Mesodermal cell (in vitro differentiated cells): Measurements from ENCODE around the gene OR10A7. TPM values are rescaled to one million over a fixed set of nuclear protein-coding genes. Genes with fewer than 3 reads are reported as not detected.
"Not testable (repeated sequence)": the region's sequence is repeated elsewhere in the genome, so short reads cannot be mapped to it uniquely, and the experiment has no call there.

Experiments
- H3K27ac ChIP-seq: 2 replicates; pipeline ENCODE4 v1.7.0; 2013; ENCODE audit warnings: mild to moderate bottlenecking, low read depth, low read length, moderate library complexity; ENCODE audit not compliant: severe bottlenecking
- H3K36me3 ChIP-seq: 2 replicates; pipeline ENCODE4 v1.7.1; 2013; ENCODE audit warnings: mild to moderate bottlenecking, low read length, moderate library complexity; ENCODE audit not compliant: control insufficient read depth, insufficient read depth
- H3K4me1 ChIP-seq: one replicate; pipeline ENCODE4 v1.7.1; 2013; ENCODE audit warnings: mild to moderate bottlenecking, low read length; ENCODE audit not compliant: insufficient read depth, control insufficient read depth, poor library complexity, severe bottlenecking
- H3K4me3 ChIP-seq: 2 replicates; pipeline ENCODE4 v1.7.0; 2013; ENCODE audit warnings: low read length, control low read depth, mild to moderate bottlenecking; ENCODE audit not compliant: insufficient read depth, poor library complexity, severe bottlenecking; ENCODE audit errors: extremely low read depth
- H3K9me3 ChIP-seq: 2 replicates; pipeline ENCODE4 v1.7.1; 2013; ENCODE audit warnings: mild to moderate bottlenecking, low read length, moderate library complexity; ENCODE audit not compliant: control insufficient read depth
- WGBS, 2 experiments: methylation state at CpG; one replicate each; pipeline ENCODE4 v1.1.5; 2013; ENCODE audit warnings: missing lambda C conversion rate in 2 of 2; ENCODE audit not compliant: insufficient coverage in 2 of 2; 5-methylcytosine and 5-hydroxymethylcytosine counted together
- polyA plus RNA-seq, 2 experiments: library from polyadenylated mRNA; stranded (reverse); fragments of 50-300 nt; gene quantifications; one replicate each; pipeline ENCODE4 v1.2.3, GENCODE V29; 2013

The OR10A7 gene, protein sequence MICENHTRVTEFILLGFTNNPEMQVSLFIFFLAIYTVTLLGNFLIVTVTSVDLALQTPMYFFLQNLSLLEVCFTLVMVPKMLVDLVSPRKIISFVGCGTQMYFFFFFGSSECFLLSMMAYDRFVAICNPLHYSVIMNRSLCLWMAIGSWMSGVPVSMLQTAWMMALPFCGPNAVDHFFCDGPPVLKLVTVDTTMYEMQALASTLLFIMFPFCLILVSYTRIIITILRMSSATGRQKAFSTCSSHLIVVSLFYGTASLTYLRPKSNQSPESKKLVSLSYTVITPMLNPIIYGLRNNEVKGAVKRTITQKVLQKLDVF
- not detected for polyA plus RNA-seq (2013, experiment 1 of 2)
- polyA plus RNA-seq (2013, experiment 2 of 2), result not detected

DNA sequence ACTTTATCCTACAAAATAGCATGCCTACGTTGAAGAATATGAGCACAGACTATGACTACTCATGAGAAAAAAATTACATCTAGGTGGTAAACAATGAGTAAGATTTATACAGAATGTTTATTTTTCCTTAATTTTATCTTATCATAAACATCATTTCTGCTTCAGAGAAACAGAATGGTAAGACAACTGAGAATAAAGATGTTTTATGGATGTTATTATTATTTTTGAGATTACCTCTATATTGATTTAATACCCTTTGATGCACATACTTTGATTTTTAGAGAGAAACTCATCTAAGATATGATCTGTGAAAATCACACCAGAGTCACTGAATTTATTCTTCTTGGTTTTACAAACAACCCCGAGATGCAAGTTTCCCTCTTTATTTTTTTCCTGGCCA lies at the start of gene OR10A7:
Gene OR10A7 (plus strand): TSS at position 301 of the 400 bp plus-strand sequence. CDS start 0 bp downstream, at position 301.
- 77 to 86% methylated on average over 1 of the region's 2 CpGs for WGBS, 2 experiments
- Histone ChIP-seq H3K4me1 (no peaks in the 10 kb centered on the region), H3K9me3 (no peaks in the 10 kb centered on the region), H3K36me3 (no peaks in the 10 kb centered on the region), H3K4me3 (no peak within 1 kb of the TSS), H3K27ac (no peak within 1 kb of the TSS)

DNA sequence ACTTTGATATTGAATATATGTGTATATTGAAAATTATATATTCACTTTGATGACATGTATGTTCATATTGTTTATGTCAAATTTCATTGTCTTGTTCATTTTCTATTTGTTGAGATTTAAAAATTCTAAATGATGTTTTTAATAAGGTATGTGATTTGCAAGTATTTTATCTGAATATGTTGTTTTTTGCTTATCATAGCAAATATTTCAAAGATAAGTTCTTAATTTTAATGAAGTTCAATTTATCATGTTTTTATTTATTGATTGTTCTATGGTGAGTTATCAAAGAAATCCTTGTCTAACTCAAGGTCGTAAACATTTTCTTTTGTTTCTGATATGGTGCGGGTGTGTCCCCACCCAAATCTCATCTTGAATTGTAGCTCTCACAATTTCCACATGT lies 49.4 kb upstream of the OR10A7 start:
- WGBS, 2 experiments, result no CpG with 5 or more reads among the region's 2 CpGs
- Histone ChIP-seq H3K4me1 (no peaks in the 10 kb centered on the region), H3K36me3 (no peaks in the 10 kb centered on the region), H3K4me3 (no peak overlapping the region), H3K9me3 (no peaks in the 10 kb centered on the region), H3K27ac (no peak overlapping the region)

DNA sequence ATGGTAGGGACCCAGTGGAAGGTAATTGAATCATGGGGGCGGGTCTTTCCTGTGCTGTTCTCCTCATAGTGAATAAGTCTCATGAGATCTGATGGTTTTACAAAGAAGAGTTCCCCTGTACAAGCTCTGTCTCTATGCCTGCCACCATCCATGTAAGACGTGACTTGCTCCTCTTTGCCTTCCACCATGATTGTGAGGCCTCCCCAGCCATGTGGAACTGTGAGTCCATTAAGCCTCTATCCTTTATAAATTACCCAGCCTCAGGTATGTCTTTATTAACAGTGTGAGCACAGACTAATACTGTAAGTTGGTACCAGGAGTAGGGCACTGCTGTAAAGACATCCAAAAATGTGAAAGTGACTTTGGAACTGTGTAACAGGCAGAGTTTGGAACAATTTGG lies 49.0 kb upstream of the OR10A7 start:
- H3K27ac ChIP-seq, H3K4me1 ChIP-seq, H3K36me3 ChIP-seq, H3K4me3 ChIP-seq, H3K9me3 ChIP-seq: not testable (repeated sequence)
- WGBS, 2 experiments, result 71 to 100% methylated on average over 1 of the region's 2 CpGs

DNA sequence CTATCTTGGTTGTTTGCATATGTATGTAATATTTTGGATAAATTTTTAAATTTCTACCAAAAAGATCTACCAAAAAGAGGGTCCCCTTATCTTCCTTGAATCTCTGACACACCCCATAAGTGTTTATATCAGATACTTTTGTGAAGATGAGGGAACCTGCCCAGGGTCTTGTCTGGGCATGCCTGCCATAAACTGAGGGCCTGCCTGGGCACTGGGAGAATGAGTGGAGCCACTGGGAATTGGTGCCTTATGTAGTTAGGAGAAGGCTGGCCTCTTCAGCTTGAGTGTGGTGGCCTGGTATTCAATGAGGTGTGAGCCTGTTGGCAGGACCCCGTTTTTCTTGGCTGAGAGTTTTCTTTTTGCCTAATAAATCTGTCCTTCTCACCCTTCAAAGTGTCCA lies 48.1 kb upstream of the OR10A7 start:
- no peaks in the 10 kb centered on the region for H3K36me3 ChIP-seq
- no peak overlapping the region for H3K4me3 ChIP-seq
- H3K27ac ChIP-seq, result no peak overlapping the region
- H3K4me1 ChIP-seq, result no peaks in the 10 kb centered on the region
- H3K9me3 ChIP-seq, result no peaks in the 10 kb centered on the region
- no CpG with 5 or more reads among the region's 1 CpG for WGBS, 2 experiments

DNA sequence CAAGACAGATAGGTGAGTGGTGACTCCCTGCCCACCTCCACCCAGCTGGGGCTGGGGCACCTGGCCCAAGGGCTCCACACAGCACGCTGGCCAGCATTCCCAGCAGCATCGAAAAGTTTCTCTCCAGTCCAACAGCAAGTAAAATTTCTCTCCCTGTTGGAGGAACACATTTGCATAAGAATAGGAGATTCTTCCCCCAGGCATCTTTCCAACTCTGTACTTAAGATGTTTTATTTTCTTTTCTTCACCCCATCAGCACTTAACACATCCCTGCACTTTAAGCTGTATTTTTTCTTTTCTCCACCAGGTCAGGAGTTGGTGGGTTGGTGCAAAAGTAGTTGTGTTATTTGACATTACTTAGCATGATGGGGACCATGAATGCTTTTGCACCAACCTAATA lies 47.4 kb upstream of the OR10A7 start:
- H3K4me3 ChIP-seq, result no peak overlapping the region
- WGBS, 2 experiments, result no CpG with 5 or more reads among the region's 2 CpGs
- H3K9me3 ChIP-seq, result no peaks in the 10 kb centered on the region
- no peaks in the 10 kb centered on the region for H3K4me1 ChIP-seq
- no peak overlapping the region for H3K27ac ChIP-seq
- H3K36me3 ChIP-seq, result no peaks in the 10 kb centered on the region

DNA sequence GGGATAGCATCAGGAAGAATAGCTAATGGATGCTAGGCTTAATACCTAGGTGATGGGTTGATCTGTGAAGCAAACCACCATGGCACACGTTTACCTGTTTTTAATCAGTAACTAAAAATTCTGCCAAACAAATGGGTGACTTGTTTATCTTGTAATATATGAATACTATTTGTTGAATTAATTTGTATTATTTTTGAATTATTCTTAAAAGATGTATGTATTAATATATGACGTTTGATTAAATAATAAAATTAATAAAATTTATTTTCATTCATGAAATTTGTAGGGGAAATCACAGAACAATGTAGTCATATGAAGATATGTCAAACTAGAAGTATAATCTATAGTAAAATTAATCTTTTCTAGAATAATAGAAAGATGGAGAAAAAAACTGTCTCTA lies 32.3 kb upstream of the OR10A7 start:
- WGBS, 2 experiments, result no CpG with 5 or more reads among the region's 2 CpGs
- Histone ChIP-seq H3K4me1 (no peaks in the 10 kb centered on the region), H3K27ac (no peak overlapping the region), H3K4me3 (no peak overlapping the region), H3K36me3 (no peaks in the 10 kb centered on the region), H3K9me3 (no peaks in the 10 kb centered on the region)

DNA sequence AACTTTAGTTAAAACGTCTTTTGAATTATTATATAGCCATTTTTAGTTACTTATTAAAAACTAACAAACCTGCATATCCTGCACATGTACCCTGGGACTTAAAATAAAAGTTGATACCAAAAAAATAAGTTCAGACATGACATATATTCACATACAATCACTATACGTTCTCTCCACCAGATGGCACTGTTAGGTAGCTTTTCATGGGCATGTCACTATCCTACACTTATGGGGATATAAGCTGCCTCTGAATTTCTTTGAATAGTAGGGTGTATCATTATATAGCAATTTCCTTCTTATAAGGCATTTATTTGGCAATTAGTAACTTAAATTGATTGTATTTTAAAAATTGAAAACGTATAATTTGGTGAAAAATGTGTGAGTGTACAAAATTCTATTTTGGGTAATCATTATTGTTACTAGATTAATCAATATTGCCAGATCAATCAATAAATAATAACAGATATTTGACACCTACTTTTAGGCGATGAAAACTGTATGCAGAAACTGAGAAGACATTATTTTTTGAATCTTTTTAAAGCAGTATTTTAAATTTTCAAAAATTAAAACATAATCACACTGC lies 31.8 kb upstream of the OR10A7 start:
- 0% methylated on average over 1 of the region's 4 CpGs; no CpG with 5 or more reads in 1 of the 2 experiments for WGBS, 2 experiments
- Histone ChIP-seq H3K27ac (no peak overlapping the region), H3K4me1 (no peaks in the 10 kb centered on the region), H3K9me3 (no peaks in the 10 kb centered on the region), H3K36me3 (no peaks in the 10 kb centered on the region), H3K4me3 (no peak overlapping the region)

DNA sequence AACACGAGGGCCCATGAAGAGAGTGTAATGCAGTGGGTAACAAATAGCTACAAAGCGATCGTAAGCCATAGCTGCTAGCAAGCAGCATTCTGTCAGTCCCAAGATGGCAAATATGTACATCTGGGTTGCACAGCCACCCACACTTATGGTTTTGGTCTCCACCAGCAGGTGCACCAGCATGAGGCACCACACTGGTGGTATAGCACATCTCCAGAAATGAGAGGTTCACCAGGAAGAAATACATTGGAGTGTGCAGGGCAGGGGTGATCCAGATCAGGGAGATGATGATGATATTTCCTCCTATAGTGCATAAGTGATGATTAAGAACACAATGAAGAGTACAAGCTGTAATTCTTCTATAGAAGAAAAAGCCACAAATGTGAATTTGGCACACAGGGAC lies 26.4 kb upstream of the OR10A7 start:
- Histone ChIP-seq H3K36me3 (no peaks in the 10 kb centered on the region), H3K4me1 (no peaks in the 10 kb centered on the region), H3K27ac (no peak overlapping the region), H3K4me3 (no peak overlapping the region), H3K9me3 (no peaks in the 10 kb centered on the region)
- WGBS, 2 experiments, result 70 to 90% methylated on average over 2 to 3 of the region's 3 CpGs

DNA sequence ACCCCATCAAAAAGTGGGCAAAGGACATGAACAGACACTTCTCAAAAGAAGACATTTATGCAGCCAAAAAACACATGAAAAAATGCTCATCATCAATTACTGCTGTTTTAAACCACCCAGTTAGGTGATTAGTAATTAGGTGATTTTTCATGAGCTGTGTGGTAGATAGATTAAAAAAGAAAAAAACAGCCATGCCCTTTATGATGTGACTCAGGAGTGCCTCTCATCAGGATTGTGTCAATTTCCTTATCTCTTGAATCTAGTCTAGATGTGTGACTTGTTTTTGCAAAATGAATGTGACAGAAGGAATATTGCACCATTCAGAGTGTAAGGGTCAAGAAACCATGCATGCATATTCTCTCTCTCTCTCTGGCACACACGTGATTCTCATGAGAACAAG lies 5.7 kb downstream of the OR10A7 start:
- WGBS, 2 experiments, result 86% methylated on average over 1 of the region's 1 CpG; no CpG with 5 or more reads in 1 of the 2 experiments
- H3K36me3 ChIP-seq, result no peaks in the 10 kb centered on the region
- no peaks in the 10 kb centered on the region for H3K9me3 ChIP-seq
- no peak overlapping the region for H3K27ac ChIP-seq
- no peaks in the 10 kb centered on the region for H3K4me1 ChIP-seq
- H3K4me3 ChIP-seq, result no peak overlapping the region

DNA sequence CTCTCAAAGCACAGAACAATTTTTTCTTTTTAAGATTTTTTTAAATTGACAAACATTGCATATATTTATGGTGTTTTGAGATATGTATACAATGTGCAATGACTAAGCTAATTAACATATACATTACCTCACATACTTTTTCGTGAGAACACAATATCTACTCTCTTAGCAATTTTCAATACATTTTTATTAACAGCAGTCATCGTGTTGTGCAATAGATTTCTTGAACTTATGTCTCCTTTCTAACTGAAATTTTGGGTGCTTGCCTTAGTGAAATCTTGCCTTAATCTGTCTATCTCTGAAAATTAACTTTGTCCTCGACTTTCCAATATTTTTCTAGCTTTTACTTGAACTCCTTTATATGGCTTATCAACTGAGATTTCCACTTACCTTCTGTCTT lies 6.8 kb downstream of the OR10A7 start:
- no peak overlapping the region for H3K4me3 ChIP-seq
- H3K36me3 ChIP-seq, result no peaks in the 10 kb centered on the region
- H3K4me1 ChIP-seq, result no peaks in the 10 kb centered on the region
- 67 to 71% methylated on average over 2 to 3 of the region's 3 CpGs for WGBS, 2 experiments
- no peak overlapping the region for H3K27ac ChIP-seq
- no peaks in the 10 kb centered on the region for H3K9me3 ChIP-seq

DNA sequence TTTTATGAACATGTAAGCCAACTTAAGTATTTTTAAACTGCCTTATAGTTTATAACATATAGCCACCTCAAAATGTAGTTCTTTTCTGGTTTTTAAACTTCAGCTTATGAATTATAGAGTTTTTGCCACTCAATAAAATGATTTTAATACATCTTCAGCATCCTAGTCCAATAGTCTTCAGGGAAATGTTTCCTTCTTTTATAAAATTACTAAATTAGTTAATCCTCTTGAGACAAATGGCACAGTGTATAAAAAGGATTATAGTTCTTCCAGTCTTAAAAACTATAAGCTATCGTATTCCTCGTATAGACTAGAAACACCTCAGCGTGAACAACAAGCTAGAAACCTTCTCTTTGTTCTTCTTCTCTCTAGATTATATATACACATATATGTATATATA lies 23.5 kb downstream of the OR10A7 start, which contains the start of gene OR6C74:
Gene OR6C74 (plus strand): TSS at position 301 of the 400 bp plus-strand sequence. CDS start 2,679 bp downstream, outside the sequence.
- no peaks in the 10 kb centered on the region for H3K9me3 ChIP-seq
- no peaks in the 10 kb centered on the region for H3K4me1 ChIP-seq
- no peak within 1 kb of the TSS for H3K27ac ChIP-seq
- WGBS, 2 experiments, result no CpG with 5 or more reads among the region's 3 CpGs
- no peak within 1 kb of the TSS for H3K4me3 ChIP-seq
- H3K36me3 ChIP-seq, result no peaks in the 10 kb centered on the region
